IMR-90 (cell line): Measurements from ENCODE around the gene FCRL6. TPM values are rescaled to one million over a fixed set of nuclear protein-coding genes. Genes with fewer than 3 reads are reported as not detected.

Source experiments
- ATAC-seq: fragments of 200-7000 bp; cut with Tn5 transposase; 2 replicates; pipeline ENCODE4 v1.9.1; 2020; ENCODE audit warnings: low read depth, mild to moderate bottlenecking, moderate library complexity
- BruUV-seq: library from RNA; stranded (reverse); fragments of 400-500 nt; replicated peaks from 2 replicates; lab custom pipeline; 2021; lab: Mats Ljungman, UMichigan
- CTCF ChIA-PET: fragments of 300-600 bp; formaldehyde crosslinking; extraction: SDS; loops from one replicate; lab custom pipeline; 2021; ENCODE audit warnings: antibody characterized with exemption; lab: Yijun Ruan, JAX
- POLR2A ChIA-PET: fragments of 300-600 bp; sonication (Branson Sonifier 250); formaldehyde crosslinking; loops from one replicate; lab custom pipeline; 2022; ENCODE audit warnings: antibody characterized with exemption; ENCODE audit not compliant: unreplicated experiment; lab: Charles Lee
- DNase-seq: peaks from one replicate; pipeline ENCODE4 v3.0.0; 2013
- H2AFZ ChIP-seq: replicated peaks from 2 replicates; pipeline ENCODE3; 2013; ENCODE audit warnings: low read length, mild to moderate bottlenecking; ENCODE audit not compliant: poor library complexity
- H2AK5ac ChIP-seq: 2 replicates; pipeline ENCODE4 v1.6.1; 2013; ENCODE audit warnings: low read depth, low read length, inconsistent platforms
- H2AK9ac ChIP-seq: replicated peaks from 2 replicates; pipeline ENCODE3; 2013; ENCODE audit warnings: mild to moderate bottlenecking, low read depth, low read length, moderate library complexity; ENCODE audit not compliant: poor library complexity
- H2BK120ac ChIP-seq: 2 replicates; pipeline ENCODE4 v1.6.1; 2013; ENCODE audit warnings: low read depth, low read length, inconsistent platforms
- H2BK15ac ChIP-seq: 3 replicates; pipeline ENCODE4 v1.6.1; 2013; ENCODE audit warnings: low read depth, low read length, inconsistent platforms
- H2BK20ac ChIP-seq: 2 replicates; pipeline ENCODE4 v1.6.1; 2013; ENCODE audit warnings: low read depth, mild to moderate bottlenecking, inconsistent platforms, low read length, moderate library complexity
- H2BK5ac ChIP-seq: 2 replicates; pipeline ENCODE4 v1.6.1; 2013; ENCODE audit warnings: mild to moderate bottlenecking, low read depth, low read length, inconsistent platforms; ENCODE audit not compliant: poor library complexity, severe bottlenecking
- H3K14ac ChIP-seq: replicated peaks from 2 replicates; pipeline ENCODE4 v1.6.1; 2013; ENCODE audit warnings: low read depth, low read length, inconsistent platforms
- H3K18ac ChIP-seq: 2 replicates; pipeline ENCODE4 v1.6.1; 2013; ENCODE audit warnings: low read depth, low read length, control low read depth
- H3K23ac ChIP-seq: 2 replicates; pipeline ENCODE4 v1.6.1; 2013; ENCODE audit warnings: low read depth, low read length, inconsistent platforms
- H3K27ac ChIP-seq: 2 replicates; pipeline ENCODE4 v1.5.1; 2013; ENCODE audit warnings: mild to moderate bottlenecking, control low read depth, low read length; ENCODE audit not compliant: insufficient read depth
- H3K27me3 ChIP-seq: 2 replicates; pipeline ENCODE4 v1.6.1; 2013; ENCODE audit warnings: low read length; ENCODE audit not compliant: control insufficient read depth, insufficient read depth
- H3K36me3 ChIP-seq: 2 replicates; pipeline ENCODE4 v1.6.1; 2013; ENCODE audit warnings: low read length, mixed read lengths; ENCODE audit not compliant: control insufficient read depth, insufficient read depth
- H3K4ac ChIP-seq: 2 replicates; pipeline ENCODE4 v1.6.1; 2013; ENCODE audit warnings: low read depth, low read length, inconsistent platforms
- H3K4me1 ChIP-seq: 2 replicates; pipeline ENCODE4 v1.6.1; 2013; ENCODE audit warnings: low read length, mixed read lengths; ENCODE audit not compliant: control insufficient read depth, insufficient read depth
- H3K4me2 ChIP-seq: 2 replicates; pipeline ENCODE4 v1.6.1; 2013; ENCODE audit warnings: low read depth, mild to moderate bottlenecking, control low read depth, low read length, moderate library complexity
- H3K4me3 ChIP-seq: 2 replicates; pipeline ENCODE4 v1.5.1; 2013; ENCODE audit warnings: low read depth, mild to moderate bottlenecking, control low read depth, low read length, moderate library complexity; ENCODE audit not compliant: insufficient read depth
- H3K56ac ChIP-seq: 2 replicates; pipeline ENCODE4 v1.6.1; 2013; ENCODE audit warnings: low read length, inconsistent platforms; ENCODE audit not compliant: insufficient read depth; ENCODE audit errors: extremely low read depth
- H3K79me1 ChIP-seq, 2 experiments: 2 replicates each; pipeline ENCODE4 v1.6.1; 2013; ENCODE audit warnings: low read length in 2 of 2, inconsistent platforms in 1 of 2, low read depth in 1 of 2
- H3K9ac ChIP-seq: 2 replicates; pipeline ENCODE4 v1.6.1; 2013; ENCODE audit warnings: low read depth, low read length, control low read depth
- H3K9me1 ChIP-seq: 2 replicates; pipeline ENCODE4 v1.6.1; 2013; ENCODE audit warnings: low read length, inconsistent platforms; ENCODE audit not compliant: insufficient read depth
- H3K9me3 ChIP-seq: 2 replicates; pipeline ENCODE4 v1.6.1; 2013; ENCODE audit warnings: low read length; ENCODE audit not compliant: control insufficient read depth, insufficient read depth
- H4K20me1 ChIP-seq: 2 replicates; pipeline ENCODE4 v1.6.1; 2013; ENCODE audit warnings: low read length, inconsistent platforms; ENCODE audit not compliant: insufficient read depth
- H4K5ac ChIP-seq: 2 replicates; pipeline ENCODE4 v1.6.1; 2013; ENCODE audit warnings: mild to moderate bottlenecking, low read depth, low read length, control low read depth
- H4K8ac ChIP-seq, 2 experiments: 2 replicates each; pipeline ENCODE4 v1.6.1; 2013; ENCODE audit warnings: low read depth in 2 of 2, low read length in 2 of 2, control low read depth in 1 of 2, inconsistent platforms in 1 of 2
- H4K91ac ChIP-seq: 2 replicates; pipeline ENCODE4 v1.6.1; 2013; ENCODE audit warnings: low read depth, low read length, inconsistent platforms; ENCODE audit not compliant: insufficient read depth
- CHD1 ChIP-seq: IDR thresholded peaks from 2 replicates; pipeline ENCODE4 v1.6.1; 2012; ENCODE audit warnings: low read depth, low read length, improper control_type of control experiment
- RAD21 ChIP-seq: IDR thresholded peaks from 2 replicates; pipeline ENCODE4 v1.6.1; 2012; ENCODE audit warnings: low read length, improper control_type of control experiment
- SMC3 ChIP-seq: fragments of 150-350 bp; IDR thresholded peaks from 2 replicates; pipeline ENCODE4 v1.6.1; 2016; ENCODE audit warnings: low read depth, mild to moderate bottlenecking, antibody characterized with exemption, low read length, moderate library complexity
- WGBS, 2 experiments: methylation state at CpG; one replicate each; pipeline versions ENCODE4 v1.1.5 to v1.1.7; 2013; ENCODE audit warnings: missing lambda C conversion rate in 2 of 2; ENCODE audit not compliant: insufficient read length in 1 of 2; ENCODE audit errors: extremely low coverage in 2 of 2; 5-methylcytosine and 5-hydroxymethylcytosine counted together
- dilution Hi-C: fragments of 300-500 bp; cut with HindIII; formaldehyde crosslinking; loops from one replicate; pipeline ENCODE4 v1.14.3; 2018; ENCODE audit warnings: low sequenced_read_pairs; ENCODE audit not compliant: unreplicated experiment
- in situ Hi-C: fragments of 300-500 bp; cut with MboI; formaldehyde crosslinking; loops from 3 replicates; pipeline ENCODE4 v1.14.3; 2019; ENCODE audit warnings: low sequenced_read_pairs, inconsistent platforms, mixed read lengths
- intact Hi-C: fragments of 100-400 bp; cut with micrococcal nuclease; formaldehyde crosslinking; loops from 2 replicates; pipeline ENCODE4 v1.10.0; 2022
- polyA plus RNA-seq, 3 experiments: library from polyadenylated mRNA; depleted of rRNA; stranded (reverse); fragments of >200 nt; gene quantifications; 2 replicates each; pipeline ENCODE4 v1.2.3, GENCODE V29; 2012; ENCODE audit warnings: low replicate concordance in 1 of 3
- total RNA-seq: library from RNA; depleted of rRNA; stranded (reverse); fragments of >200 nt; gene quantifications from 2 replicates; pipeline ENCODE4 v1.2.3, GENCODE V29; 2012
- TF ChIP-seq, protein P1 (sequence below): conservative IDR thresholded peaks from 2 replicates; pipeline ENCODE4 v1.5.1; 2012; ENCODE audit warnings: mild to moderate bottlenecking, low read depth, low read length, improper control_type of control experiment

The FCRL6 gene
- total and polyA plus RNA-seq, 2 of the 4 experiments (the other 2 are of a cell fraction): not detected

DNA sequence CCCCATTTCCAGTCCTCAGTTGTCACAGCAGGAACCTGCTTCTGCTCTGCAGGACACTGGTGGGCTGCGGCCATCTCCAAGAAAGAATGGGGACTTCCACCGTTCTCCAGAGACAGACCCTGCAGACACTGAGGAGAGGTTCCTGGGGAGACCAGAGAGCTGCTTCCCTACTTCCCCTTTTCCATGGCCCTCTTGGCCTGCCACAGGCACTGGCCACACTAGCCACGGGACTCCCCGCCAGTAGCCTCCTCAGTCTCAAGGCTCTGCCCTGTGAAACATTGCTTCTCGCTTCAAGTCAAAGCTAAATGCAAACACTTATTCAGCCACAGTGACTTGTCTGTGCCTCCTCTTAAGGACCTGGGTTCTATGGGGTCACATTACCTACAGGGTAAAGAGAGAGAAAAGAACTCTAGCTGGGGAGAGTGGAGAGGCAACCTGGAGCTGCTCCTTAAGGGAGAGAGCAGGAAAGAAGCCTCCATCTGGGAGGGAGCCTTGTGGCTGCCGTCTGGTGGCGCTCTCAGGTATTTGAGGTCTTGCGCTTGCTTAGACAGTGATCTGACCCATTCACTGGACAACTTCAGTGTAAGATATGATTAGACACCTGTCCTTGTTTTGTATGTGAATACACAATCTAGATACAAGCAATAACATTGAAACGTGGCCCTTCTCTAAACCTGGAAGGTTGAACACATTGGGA is 19.2 kb downstream of the FCRL6 start:
- peak overlapping the region; percentile 44 for H2AFZ ChIP-seq
- in situ Hi-C loops: no loop called here

More for the DNA sequence above, 19.2 kb downstream of the FCRL6 start:
- Histone ChIP-seq H3K79me1 (no peaks in the 10 kb centered on the region), H4K5ac (no peak overlapping the region), H2BK15ac (no peak overlapping the region), H4K8ac (no peak overlapping the region), H3K4me2 (no peak overlapping the region), H3K14ac (no peak overlapping the region), H3K4me1 (no peaks in the 10 kb centered on the region), H3K9me3 (no peaks in the 10 kb centered on the region), H3K27ac (no peak overlapping the region), H3K23ac (no peak overlapping the region), H2BK20ac (no peak overlapping the region), H3K27me3 (peaks cover 31% of the 10 kb centered on the region), H3K18ac (no peak overlapping the region), H3K9ac (no peak overlapping the region), H3K4me3 (no peak overlapping the region), H3K9me1 (no peaks in the 10 kb centered on the region; the same call in 1 of the 2 replicates), H2AK9ac (no peak overlapping the region), H4K20me1 (no peaks in the 10 kb centered on the region), H4K91ac (no peak overlapping the region), H2AK5ac (no peak overlapping the region), H2BK120ac (no peak overlapping the region), H2BK5ac (no peak overlapping the region), H3K4ac (no peak overlapping the region), H3K36me3 (no peaks in the 10 kb centered on the region), H3K56ac (no peak overlapping the region)
- CTCF ChIA-PET: interaction anchor here (0.6 to 1.2 kb wide), 5 partner anchors 11 to 365 kb away, joined by 3 to 8 read pairs (median 4); no protein-coding TSS in a partner anchor
- POLR2A ChIA-PET: no interaction called here
- dilution Hi-C loops: no loop called here
- peak; percentile 47 for DNase-seq
- WGBS, 2 experiments: no CpG with 5 or more reads among the region's 9 CpGs
- intact Hi-C loops: loop anchor here (5.0 kb wide), 1 partner anchor 39 kb away; the partner anchor contains the start of gene DUSP23
- TF ChIP-seq, protein P1, sequence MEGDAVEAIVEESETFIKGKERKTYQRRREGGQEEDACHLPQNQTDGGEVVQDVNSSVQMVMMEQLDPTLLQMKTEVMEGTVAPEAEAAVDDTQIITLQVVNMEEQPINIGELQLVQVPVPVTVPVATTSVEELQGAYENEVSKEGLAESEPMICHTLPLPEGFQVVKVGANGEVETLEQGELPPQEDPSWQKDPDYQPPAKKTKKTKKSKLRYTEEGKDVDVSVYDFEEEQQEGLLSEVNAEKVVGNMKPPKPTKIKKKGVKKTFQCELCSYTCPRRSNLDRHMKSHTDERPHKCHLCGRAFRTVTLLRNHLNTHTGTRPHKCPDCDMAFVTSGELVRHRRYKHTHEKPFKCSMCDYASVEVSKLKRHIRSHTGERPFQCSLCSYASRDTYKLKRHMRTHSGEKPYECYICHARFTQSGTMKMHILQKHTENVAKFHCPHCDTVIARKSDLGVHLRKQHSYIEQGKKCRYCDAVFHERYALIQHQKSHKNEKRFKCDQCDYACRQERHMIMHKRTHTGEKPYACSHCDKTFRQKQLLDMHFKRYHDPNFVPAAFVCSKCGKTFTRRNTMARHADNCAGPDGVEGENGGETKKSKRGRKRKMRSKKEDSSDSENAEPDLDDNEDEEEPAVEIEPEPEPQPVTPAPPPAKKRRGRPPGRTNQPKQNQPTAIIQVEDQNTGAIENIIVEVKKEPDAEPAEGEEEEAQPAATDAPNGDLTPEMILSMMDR: peak; percentile 61
- TF ChIP-seq SMC3 (peak; percentile 63), RAD21 (peak; percentile 46), CHD1 (no peak)
- no TSS peak for BruUV-seq
- peak; percentile 96 for ATAC-seq
